Stimulated activated CD4-positive, alpha-beta T cell treated with anti-CD3 and anti-CD28 coated beads, TNF-alpha, amount 100 ng/mL, for 1 hour (primary cell): Measurements from ENCODE around the gene FAM241A.
"Not testable (repeated sequence)": the region's sequence is repeated elsewhere in the genome, so short reads cannot be mapped to it uniquely, and the experiment has no call there.

Experiments
- DNase-seq, 3 donors: peaks; one replicate each; pipeline ENCODE4 v3.0.0-alpha.2; 2020; ENCODE audit warnings: low read depth in 3 of 3, low spot score in 1 of 3

The FAM241A gene

GRCh38 chr4:112145326-112145789, at the start of gene FAM241A:
Gene FAM241A, plus strand, starts transcription at chr4:112145454. Its CDS starts 127 bp downstream, at chr4:112145581.
- DNase-seq, result peak; percentile 74 to 96 (median 82)

GRCh38 chr4:112098841-112099530, 46.3 kb upstream of the FAM241A start:
- DNase-seq, result no peak

GRCh38 chr4:112099701-112100297, 45.5 kb upstream of the FAM241A start:
- no peak for DNase-seq

GRCh38 chr4:112102875-112103370, 42.3 kb upstream of the FAM241A start:
- no peak for DNase-seq

- DNase-seq, result no peak
Observed at GRCh38 chr4:112105201-112105969, 39.9 kb upstream of the FAM241A start.

GRCh38 chr4:112109360-112110058, 35.7 kb upstream of the FAM241A start:
- DNase-seq, result no peak

- no peak for DNase-seq
Observed at GRCh38 chr4:112110059-112110425, 35.2 kb upstream of the FAM241A start.

- no peak for DNase-seq
Observed at GRCh38 chr4:112111306-112111705, 33.9 kb upstream of the FAM241A start.

GRCh38 chr4:112112095-112112494, 33.2 kb upstream of the FAM241A start:
- not testable (repeated sequence) for DNase-seq

GRCh38 chr4:112112590-112113170, 32.6 kb upstream of the FAM241A start:
- no peak for DNase-seq

GRCh38 chr4:112113864-112114263, 31.4 kb upstream of the FAM241A start:
- no peak for DNase-seq

GRCh38 chr4:112114452-112114851, 30.8 kb upstream of the FAM241A start:
- no peak for DNase-seq

GRCh38 chr4:112118742-112119352, 26.4 kb upstream of the FAM241A start:
- no peak for DNase-seq

- DNase-seq, result no peak
Observed at GRCh38 chr4:112119353-112119783, 25.9 kb upstream of the FAM241A start.

GRCh38 chr4:112120021-112120420, 25.2 kb upstream of the FAM241A start:
- no peak for DNase-seq

- no peak for DNase-seq
Observed at GRCh38 chr4:112125416-112125815, 19.8 kb upstream of the FAM241A start.

GRCh38 chr4:112127048-112127637, 18.1 kb upstream of the FAM241A start:
- DNase-seq, result no peak

GRCh38 chr4:112127803-112128202, 17.5 kb upstream of the FAM241A start:
- no peak for DNase-seq

GRCh38 chr4:112128452-112128851, 16.8 kb upstream of the FAM241A start:
- DNase-seq, result no peak

GRCh38 chr4:112130906-112131305, 14.3 kb upstream of the FAM241A start:
- DNase-seq, result no peak
